ENCODE data around the gene CACNA1I.

The CACNA1I gene

DNA sequence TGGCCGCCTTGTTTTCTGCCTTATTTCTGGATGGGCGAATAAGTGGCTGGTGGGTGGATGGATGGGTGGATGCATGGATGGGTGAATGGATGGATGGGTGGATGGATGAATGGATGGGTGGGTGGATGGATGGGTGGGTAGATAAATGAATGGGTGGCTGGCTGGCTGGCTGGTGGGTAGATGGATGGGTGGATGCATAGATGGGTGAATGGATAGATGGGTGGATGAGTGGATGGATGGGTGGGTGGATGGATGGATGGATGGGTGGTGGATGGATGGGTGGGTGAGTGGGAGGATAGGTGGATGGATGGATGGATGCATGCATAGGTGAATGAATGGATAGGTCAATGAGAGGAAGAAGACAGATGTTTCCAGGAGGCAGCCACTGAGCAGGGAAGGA is 98.9 kb downstream of the CACNA1I start:
- no peak for DNase-seq (ENCODE audit: low read depth)

DNA sequence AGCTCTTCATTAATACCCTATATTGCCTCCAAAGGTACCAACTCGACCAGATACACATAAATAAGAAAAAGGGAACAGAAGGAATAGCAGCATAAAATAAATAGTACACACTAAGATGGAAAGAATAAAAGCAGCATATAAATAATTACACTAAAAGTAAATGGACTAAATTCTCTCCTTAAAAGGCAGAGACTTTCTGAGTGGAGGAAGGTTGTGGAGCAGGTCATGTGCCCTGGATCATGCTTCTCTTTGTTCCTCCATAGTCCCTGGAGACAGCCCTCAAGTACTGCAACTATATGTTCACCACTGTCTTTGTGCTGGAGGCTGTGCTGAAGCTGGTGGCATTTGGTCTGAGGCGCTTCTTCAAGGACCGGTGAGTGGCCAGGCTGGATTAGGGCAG is 101.4 kb downstream of the CACNA1I start:
- no peak for DNase-seq (ENCODE audit: low read depth)

DNA sequence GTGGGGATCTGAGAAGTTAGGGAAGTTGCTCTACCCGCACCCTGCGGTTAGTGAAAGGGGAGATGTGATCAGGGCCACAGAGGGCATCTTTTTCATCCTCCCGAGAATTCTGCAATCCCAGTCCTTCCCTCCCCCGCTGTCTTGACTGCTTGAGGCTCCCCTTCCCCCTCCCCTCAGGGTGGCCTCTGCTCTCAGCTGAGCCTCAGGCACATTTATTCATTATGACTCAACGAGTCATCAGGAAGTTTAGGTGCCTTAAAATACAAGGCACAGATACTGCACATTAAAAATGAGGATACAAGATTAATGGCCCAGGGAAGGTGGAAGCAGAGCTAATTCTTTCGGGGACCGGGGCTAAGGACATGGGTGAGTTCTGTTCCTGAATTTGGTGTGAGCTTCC is 104.0 kb downstream of the CACNA1I start:
- DNase-seq (ENCODE audit: low read depth) = no peak

DNA sequence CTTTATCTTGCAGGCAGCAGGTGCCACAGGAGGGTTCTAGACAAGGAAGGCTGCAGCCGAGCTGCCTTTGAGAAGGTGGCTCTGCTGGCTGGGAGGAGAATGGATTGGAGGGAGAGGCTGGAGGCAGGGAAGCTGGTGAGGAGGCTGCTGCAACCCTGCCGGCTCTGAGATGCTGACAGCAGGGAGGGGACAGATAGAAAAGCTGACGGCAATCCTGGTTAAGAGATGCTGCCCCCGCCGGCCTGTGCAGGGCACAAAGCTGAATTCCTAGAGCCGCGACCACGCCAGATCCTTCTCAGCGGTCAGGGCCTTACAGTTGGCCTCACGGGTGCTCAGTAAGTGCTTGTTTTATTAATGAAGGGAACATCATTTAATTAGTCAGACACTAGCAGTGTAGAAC is 105.4 kb downstream of the CACNA1I start:
- no peak for DNase-seq (ENCODE audit: low read depth)

DNA sequence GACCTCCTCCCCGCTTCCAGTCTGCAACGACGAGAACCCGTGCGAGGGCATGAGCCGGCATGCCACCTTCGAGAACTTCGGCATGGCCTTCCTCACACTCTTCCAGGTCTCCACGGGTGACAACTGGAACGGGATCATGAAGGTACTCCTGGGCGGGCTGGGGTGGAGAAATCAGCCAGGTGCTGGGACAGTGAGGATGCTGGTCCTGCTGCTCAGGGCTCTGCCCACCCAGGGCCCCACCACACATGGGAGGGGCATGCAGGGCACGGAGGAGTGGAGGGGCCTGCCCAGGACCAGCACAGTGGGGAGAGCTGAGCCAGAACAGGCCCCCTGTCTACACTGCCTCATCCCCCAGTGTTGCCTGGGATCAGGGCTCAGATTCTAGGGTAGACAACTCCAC is 107.4 kb downstream of the CACNA1I start:
- no peak for DNase-seq (ENCODE audit: low read depth)

DNA sequence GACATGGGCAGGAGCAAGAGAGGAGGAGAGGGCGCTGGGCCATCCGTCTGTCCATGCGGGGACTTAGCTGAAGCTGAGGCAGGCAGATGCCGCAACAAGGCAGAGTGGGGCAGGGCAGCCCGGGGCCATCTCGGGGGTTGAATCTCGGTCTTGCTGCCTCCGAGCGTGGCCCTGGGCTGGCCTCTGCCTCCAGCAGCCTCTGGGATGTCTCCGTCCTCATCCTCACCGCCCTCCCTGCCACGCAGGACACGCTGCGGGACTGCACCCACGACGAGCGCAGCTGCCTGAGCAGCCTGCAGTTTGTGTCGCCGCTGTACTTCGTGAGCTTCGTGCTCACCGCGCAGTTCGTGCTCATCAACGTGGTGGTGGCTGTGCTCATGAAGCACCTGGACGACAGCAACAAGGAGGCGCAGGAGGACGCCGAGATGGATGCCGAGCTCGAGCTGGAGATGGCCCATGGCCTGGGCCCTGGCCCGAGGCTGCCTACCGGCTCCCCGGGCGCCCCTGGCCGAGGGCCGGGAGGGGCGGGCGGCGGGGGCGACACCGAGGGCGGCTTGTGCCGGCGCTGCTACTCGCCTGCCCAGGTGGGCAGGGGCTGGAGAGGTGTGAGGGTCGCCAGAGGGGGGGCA is 108.4 kb downstream of the CACNA1I start:
- no peak for DNase-seq (ENCODE audit: low read depth)

DNA sequence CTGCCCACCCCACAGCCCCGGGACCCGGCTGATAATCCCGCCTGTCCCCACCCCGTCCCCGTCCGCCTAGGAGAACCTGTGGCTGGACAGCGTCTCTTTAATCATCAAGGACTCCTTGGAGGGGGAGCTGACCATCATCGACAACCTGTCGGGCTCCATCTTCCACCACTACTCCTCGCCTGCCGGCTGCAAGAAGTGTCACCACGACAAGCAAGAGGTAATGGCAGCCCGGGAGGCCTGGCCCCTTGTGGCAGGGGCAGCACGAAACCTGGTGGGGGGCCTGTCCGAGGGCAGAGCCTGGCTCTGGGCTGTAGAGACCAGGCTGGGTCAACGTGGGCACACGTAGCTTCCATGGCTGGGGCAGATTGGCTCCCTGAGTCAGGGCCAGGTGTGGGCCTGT is 109.1 kb downstream of the CACNA1I start:
- no peak for DNase-seq (ENCODE audit: low read depth)

DNA sequence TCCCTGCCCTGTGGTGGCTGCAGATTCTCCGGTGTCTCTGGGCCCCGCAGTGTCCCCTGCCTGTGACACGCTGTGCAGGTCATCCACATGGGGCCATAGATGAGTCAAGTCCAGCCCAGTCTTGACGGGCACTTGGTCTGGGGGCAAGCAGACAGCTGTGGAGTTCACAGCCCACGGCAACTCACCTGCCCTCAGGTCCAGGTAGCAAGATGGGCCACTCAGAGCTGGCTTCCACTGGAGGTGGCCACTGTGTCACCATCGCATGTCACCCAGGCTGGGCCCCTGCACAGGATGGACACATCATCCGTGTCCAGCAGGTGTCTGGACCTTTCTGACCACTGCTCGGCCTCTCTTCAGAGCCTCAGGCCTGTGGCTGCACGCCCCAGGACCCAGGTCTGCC is 109.9 kb downstream of the CACNA1I start:
- DNase-seq (ENCODE audit: low read depth) = no peak

DNA sequence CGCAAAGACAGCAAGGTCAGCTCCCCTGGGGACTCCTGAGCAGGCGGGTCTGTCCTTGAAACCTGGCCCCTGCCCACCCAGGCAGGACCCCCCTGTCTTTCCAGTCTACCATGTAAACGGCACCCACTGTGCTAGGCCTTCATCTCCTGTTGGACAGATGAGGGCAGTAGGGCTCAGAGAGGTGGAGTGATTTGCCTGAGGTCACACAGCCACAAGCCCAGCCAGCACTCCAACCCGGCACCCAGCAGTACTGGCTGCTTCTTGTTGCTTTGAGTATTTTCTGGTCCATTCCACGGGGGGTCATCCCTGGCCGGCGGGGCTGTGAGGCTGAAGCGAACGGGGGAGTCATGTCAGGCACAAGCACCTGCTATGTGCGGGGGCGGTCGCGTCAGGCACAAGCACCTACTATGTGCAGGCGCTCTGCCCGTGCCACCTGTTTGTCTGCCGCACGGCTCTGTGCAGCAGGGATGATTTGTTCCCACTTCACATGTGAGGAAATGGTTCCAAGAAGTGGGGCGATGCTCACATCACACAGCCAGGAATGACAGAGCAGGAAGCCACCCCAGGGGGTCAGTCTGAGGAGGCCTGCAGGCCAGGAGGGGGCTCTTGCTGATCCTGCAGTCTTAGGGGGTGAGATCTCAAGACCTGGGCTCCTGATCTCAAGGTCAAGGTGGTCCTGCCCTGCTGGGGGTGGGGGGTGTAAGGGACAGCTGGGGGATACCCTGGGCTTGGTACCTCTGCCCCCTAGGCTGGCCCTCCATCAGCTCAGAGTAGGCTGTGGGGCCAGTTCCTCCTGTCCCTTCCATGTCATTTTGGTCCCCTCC is 110.7 kb downstream of the CACNA1I start:
- DNase-seq (ENCODE audit: low read depth) = no peak

DNA sequence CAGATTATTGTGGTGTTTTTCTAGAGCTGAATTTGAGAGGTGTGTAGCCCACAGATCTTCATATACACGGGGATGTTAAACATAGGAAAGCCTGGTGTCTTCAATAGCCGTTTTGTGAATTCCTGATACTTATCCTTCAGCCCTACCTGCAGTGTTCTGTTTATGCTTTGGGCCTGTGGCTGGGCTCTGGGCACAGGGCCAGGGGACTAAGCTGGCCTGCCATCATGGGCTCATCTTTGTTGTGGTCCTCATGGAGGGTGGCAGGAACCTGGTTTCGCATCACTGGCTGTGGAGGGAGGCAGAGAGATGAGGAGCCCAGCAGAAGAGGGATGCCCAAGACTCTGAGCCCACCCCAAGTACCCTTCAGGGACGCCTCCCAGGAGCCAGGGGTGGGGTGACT is 112.4 kb downstream of the CACNA1I start:
- no peak for DNase-seq (ENCODE audit: low read depth)

DNA sequence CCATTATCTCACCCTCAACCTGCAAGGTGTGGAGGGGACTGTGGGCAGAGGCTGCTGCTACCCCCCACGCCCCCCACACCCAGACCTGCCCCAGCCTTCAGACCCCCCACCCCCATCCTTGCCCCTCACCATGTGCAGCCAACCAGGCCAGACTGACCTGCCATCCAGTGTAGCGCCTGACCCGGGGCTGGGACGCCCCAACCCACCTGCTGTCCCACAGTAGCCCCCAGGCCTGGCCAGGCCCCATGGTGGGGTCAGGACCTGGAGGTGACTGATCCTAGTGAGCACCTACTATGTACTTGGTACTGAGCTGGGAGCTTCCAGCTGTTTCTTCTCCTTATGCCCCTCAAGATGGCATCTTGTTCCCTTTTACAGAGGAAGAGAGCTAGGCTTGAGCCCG is 113.1 kb downstream of the CACNA1I start:
- no peak for DNase-seq (ENCODE audit: low read depth)

DNA sequence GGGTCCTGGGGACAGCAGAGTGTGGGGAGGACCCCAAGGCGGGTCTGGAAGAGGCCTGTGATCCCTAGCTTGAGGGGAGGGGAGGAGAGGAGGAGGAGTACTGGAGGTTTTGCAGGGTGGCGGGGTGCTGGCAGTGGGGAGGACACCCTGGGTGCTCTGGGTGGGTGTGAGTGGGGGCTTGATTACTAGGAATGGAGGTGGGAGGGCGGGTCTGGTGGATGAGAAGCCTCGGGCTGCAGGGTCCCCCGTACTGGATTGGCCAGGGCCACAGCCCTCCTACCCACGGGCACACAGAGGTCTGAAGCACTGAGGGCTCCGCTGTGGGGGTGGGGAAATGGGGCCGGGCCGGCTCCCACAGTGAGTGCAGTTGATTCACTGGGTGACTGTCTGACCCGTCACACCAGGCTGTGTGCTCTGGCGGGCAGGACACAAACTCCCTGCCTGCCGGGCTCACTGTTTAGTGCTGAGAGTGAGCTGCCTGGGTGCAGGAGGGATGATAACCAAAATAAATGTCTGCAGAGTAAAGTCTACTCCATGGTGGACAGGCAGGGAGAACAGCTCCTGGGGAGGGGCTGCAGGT is 114.2 kb downstream of the CACNA1I start:
- DNase-seq (ENCODE audit: low read depth) = no peak

DNA sequence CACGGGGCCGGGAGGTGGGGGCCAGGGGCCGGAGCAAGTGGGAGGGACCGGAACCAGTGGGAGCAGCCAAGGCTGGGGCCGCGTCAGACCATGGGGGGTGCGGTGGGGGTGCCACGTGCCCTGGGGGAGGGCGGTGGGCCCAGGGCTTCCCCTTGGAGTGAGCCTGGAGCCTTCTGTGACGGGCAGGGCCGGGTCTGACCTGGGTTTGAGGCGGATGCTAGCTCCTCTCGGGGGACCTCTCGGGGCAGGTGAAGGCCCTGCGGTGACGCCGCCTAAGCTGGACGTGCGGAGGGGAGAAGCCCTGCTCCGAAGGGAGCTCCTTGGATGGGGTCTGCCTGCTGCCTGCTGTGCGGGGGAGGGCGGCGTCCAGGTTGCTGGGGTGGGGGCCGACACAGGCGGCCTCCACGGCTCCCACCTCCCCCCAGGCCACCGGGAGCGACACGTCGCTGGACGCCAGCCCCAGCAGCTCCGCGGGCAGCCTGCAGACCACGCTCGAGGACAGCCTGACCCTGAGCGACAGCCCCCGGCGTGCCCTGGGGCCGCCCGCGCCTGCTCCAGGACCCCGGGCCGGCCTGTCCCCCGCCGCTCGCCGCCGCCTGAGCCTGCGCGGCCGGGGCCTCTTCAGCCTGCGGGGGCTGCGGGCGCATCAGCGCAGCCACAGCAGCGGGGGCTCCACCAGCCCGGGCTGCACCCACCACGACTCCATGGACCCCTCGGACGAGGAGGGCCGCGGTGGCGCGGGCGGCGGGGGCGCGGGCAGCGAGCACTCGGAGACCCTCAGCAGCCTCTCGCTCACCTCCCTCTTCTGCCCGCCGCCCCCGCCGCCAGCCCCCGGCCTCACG is 115.0 kb downstream of the CACNA1I start:
- no peak for DNase-seq (ENCODE audit: low read depth)

DNA sequence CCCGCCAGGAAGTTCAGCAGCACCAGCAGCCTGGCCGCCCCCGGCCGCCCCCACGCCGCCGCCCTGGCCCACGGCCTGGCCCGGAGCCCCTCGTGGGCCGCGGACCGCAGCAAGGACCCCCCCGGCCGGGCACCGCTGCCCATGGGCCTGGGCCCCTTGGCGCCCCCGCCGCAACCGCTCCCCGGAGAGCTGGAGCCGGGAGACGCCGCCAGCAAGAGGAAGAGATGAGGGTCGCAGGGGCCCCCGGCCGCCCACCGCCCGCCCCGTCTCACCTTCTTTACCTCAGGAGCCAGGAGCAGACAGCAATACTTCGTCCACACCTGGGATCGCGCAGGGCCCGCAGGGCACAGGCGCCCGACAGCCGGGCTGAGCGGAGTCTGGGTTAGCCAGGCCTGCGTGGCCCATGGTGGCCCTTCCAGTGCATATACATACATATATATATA is 115.6 kb downstream of the CACNA1I start:
- DNase-seq (ENCODE audit: low read depth) = no peak

DNA sequence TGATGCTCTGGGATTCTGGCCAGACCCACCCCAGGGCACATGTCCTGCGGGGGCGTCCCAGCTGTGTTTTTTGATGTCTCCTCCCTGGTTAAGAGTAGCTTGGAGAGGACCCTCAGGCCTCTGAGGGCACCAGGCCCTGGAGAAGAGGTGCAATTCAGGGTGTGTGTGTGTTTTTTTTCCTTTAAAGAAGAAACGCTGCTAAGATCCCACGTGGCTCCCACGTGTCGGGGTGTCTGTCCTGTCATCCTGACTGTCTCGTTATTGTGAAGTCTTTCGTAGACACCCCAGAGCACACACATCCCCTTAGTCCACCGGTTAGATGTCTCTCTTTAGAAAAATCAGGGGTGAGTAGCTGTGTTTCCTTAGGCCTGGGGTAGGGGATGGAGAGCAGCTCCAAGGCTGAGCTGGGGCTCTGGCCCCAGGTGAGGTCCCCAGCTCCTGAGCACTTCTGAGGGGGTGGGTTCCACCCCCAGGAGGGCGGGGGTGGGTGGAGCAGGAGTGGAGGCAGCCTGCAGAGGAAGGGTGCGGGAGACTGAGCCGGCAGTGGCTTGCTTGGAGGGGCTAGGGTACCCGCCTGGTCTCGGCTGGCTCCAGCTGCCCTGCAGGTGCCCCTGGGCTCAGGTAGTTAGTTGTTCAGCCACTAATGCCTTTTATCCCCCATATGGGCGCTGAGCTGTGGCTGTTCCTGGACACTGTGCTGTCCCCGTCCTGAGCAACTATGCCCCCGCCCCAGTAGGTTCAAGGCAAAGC is 116.4 kb downstream of the CACNA1I start:
- no peak for DNase-seq (ENCODE audit: low read depth)

DNA sequence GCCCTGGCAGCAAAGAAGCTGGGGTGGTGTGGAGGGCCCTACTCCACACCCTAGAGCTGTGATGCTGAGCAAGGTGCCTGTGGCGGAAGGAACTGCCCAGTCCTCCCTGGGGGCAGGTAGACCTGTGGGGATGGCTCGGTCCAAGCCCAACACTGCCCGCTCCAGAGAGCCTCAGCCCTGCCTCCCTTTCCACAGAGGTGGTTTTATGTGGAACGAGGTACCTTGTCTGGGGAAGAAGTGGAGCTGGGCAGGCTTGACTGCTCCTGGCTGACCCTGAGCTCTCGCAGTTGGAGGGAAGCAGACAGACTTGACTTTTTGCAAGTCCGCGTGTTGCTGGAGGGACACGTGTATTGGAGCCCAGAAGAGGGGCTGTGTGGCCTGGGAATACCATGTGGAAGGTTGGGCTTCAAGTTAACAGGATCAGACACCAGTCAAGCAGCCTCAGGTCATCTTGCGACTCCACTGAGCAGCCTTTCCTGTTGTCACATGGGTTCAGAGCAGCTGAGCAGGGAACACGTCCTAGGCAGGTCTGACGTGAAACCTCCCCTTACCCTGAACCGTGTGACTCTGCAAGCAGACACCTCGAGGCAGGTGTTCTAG is 117.7 kb downstream of the CACNA1I start:
- DNase-seq (ENCODE audit: low read depth) = no peak

DNA sequence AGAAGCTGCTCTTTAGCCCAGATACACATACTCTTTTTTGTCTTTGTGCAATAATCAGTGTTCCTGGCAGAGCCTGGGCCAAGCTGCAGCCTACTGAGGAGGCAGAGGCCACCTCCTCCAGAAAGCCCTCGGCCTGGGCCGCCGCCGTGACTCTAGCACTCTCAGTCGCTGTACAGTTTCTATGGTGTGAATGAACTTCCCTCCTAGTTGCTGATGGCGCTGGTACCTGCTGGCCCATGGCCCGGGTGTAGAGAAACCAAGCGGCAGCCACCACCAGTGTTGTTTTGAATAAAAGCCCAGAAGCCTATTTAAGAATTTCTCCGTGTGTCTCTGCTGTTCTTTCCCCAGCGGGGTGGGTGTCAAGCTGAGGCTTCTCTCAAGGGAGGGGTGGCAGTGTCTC is 118.9 kb downstream of the CACNA1I start:
- no peak for DNase-seq (ENCODE audit: low read depth)

DNA sequence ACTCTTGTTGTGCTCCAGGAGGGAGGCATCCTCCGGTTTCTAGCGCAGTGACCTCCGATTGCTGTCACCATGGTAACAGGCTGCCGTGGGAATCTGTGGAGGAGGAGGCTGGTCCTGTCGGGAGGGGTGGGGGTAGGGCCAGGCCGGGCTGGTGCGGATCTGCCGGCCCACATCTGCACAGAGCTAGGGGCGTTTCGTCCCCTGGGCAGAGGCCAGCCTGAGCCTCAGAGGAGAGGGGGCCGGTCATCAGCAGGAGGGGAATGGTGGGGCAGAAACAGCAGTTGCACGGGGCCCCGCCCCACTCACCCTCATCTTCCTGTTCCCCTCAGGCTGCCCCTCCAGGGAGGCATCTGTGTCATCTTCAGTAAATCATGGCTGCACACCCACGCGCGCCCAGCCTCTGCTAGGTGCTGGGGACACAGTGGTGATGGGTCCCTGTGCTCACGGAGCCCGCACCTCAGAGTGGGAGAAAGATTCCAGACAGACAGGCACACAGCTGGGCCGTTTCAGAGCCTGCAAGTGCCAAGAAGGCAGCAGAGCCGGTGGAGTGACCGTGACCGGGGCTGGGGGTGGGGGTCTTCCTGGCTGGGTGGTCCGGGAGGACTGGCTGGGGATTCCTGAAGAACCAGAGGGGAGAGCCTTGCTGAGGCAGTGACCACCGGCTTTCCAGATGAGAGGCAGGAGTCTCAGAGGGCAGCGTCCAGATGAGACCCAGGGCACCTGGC is 120.5 kb downstream of the CACNA1I start:
- DNase-seq (ENCODE audit: low read depth) = no peak

DNA sequence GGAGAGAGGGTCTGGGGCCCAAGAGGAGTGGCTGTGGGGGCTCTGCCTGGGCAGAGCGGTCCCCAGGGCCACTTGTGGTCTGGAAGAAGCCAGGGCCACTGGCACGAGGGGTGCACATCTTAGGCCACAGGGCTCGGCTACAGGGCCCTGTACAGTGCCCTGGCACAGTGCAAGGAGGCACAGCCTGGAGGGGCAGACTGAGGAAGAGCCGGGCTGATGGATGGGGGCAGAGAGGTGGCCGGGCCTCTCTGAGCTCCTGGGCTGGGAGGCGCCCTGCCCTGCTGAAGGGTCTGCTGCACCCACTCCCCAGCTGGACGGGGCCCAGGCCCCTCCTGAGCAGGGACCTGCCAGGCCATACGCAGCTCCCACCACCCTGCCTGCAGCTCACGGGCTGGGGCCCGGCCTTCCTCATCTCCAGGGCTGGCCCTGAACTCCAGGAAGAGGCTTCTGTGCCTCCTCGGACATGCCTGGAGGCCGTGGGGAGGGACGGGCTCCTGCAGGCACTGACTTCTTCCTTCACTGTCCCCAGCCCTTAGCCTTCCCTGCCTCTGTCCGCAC is 123.5 kb downstream of the CACNA1I start:
- no peak for DNase-seq (ENCODE audit: low read depth)

DNA sequence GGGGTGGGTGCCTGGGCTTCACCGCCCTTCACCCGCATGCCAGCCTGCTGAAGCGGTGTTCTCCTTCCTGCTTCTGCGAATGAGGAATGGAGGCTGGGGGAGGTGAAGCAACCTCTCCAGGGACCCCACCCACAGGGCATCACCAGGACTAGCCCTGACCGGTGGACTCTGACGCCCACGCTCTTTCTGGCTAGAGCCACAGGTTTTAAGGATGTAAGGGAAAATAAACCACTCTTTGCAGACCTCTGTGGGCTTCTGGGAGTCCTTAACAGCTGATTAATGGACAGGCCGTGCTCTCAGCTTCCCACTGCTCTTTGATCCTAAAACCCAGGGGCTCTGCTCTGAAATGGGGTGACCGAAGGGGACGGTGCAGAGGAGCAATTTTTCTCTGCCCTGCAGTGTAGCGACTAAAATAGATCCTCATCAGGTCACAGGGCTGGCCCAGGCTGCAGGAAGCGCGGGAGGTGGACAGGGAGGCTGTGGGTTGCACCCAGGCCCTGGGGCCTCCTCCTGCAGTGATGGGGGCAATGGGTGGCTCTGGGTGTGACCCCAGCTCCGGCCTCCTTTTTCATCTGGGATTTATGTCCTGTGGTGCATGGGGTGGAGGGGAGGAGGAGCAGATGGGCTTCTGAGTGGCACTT is 127.4 kb downstream of the CACNA1I start:
- no peak for DNase-seq (ENCODE audit: low read depth)
